HepG2 (cell line): ENCODE data around the gene TEAD4. TPM values are rescaled to one million over a fixed set of nuclear protein-coding genes. Genes with fewer than 3 reads are reported as not detected.

Experiments
- ATAC-seq: fragments of 200-7000 bp; cut with Tn5 transposase; 3 replicates; pipeline ENCODE4 v1.9.1; 2020; ENCODE audit warnings: mild to moderate bottlenecking, moderate library complexity
- BruUV-seq: library from RNA; stranded (reverse); fragments of 400-500 nt; replicated peaks from 2 replicates; lab custom pipeline; 2021; lab: Mats Ljungman, UMichigan
- CTCF ChIA-PET: fragments of 300-600 bp; formaldehyde crosslinking; extraction: SDS; loops from one replicate; lab custom pipeline; 2021; ENCODE audit warnings: low total read pairs, inconsistent platforms, low intra/inter-chr PET ratio; lab: Yijun Ruan, JAX
- POLR2A ChIA-PET: fragments of 350-600 bp; sonication (Branson Sonifier 250); formaldehyde crosslinking; loops from one replicate; lab custom pipeline; 2020; ENCODE audit warnings: antibody characterized with exemption, inconsistent platforms; lab: Yijun Ruan, JAX
- DNase-seq: peaks from one replicate; pipeline ENCODE4 v3.0.0-alpha.2; 2015; ENCODE audit warnings: low spot score
- FAIRE-seq: peaks from 3 replicates; lab custom pipeline; 2011; peaks lifted over from hg19 to GRCh38; lab: Jason Lieb, UNC
- H2AFZ ChIP-seq: one replicate; pipeline ENCODE4 v1.6.1; 2011; ENCODE audit warnings: low read length, inconsistent platforms
- H3K27ac ChIP-seq: fragments of 300-600 bp; 3 replicates; pipeline ENCODE4 v1.8.0; 2011; ENCODE audit warnings: mixed run types, mild to moderate bottlenecking, mixed read lengths, low read length, inconsistent platforms; ENCODE audit not compliant: insufficient read depth; ENCODE audit errors: extremely low read length
- H3K27me3 ChIP-seq, 2 experiments: fragments of 200-600 bp in 1 of 2; 2 replicates in 1 of 2; 3 replicates in 1 of 2; pipeline versions ENCODE4 v1.6.0 to v1.8.0; 2011; ENCODE audit warnings: low read length in 2 of 2, mild to moderate bottlenecking in 2 of 2, moderate library complexity in 2 of 2, inconsistent platforms in 1 of 2; ENCODE audit not compliant: insufficient read depth in 2 of 2, control insufficient read depth in 1 of 2
- H3K36me3 ChIP-seq, 2 experiments: fragments of 200-600 bp in 1 of 2; replicated peaks in 1 of 2; 2 replicates in 1 of 2; 3 replicates in 1 of 2; pipeline versions ENCODE4 v1.5.1 to v1.8.0; 2011; ENCODE audit warnings: low read length in 2 of 2, inconsistent platforms in 1 of 2; ENCODE audit not compliant: insufficient read depth in 2 of 2, control insufficient read depth in 1 of 2
- H3K4me1 ChIP-seq: 2 replicates; pipeline ENCODE4 v1.5.1; 2012; ENCODE audit warnings: low read length, inconsistent platforms; ENCODE audit not compliant: insufficient read depth
- H3K4me2 ChIP-seq: 2 replicates; pipeline ENCODE4 v1.6.0; 2011; ENCODE audit warnings: low read depth, low read length, inconsistent platforms
- H3K4me3 ChIP-seq, 3 experiments: fragments of 200-600 bp in 1 of 3; sonication (generic), shearing (Covaris generic) in 1 of 3; replicated peaks in 1 of 3; 2 replicates each; pipeline ENCODE4 v1.5.1; 2011 to 2016; ENCODE audit warnings: low read length in 3 of 3, inconsistent platforms in 2 of 3, low read depth in 2 of 3, mild to moderate bottlenecking in 2 of 3, control low read depth in 1 of 3, mixed read lengths in 1 of 3; ENCODE audit not compliant: insufficient read depth in 1 of 3
- H3K79me2 ChIP-seq: one replicate; pipeline ENCODE4 v1.6.1; 2011; ENCODE audit warnings: low read length, inconsistent platforms; ENCODE audit not compliant: insufficient read depth
- H3K9ac ChIP-seq: 2 replicates; pipeline ENCODE4 v1.6.0; 2011; ENCODE audit warnings: mild to moderate bottlenecking, low read depth, low read length, inconsistent platforms; ENCODE audit not compliant: insufficient read depth
- H3K9me3 ChIP-seq: 2 replicates; pipeline ENCODE4 v1.5.1; 2012; ENCODE audit warnings: mild to moderate bottlenecking, low read length
- H4K20me1 ChIP-seq: 2 replicates; pipeline ENCODE4 v1.6.0; 2011; ENCODE audit warnings: inconsistent platforms, mild to moderate bottlenecking, low read length, moderate library complexity; ENCODE audit not compliant: insufficient read depth
- HNRNPH1 ChIP-seq: fragments of 200-400 bp; formaldehyde crosslinking; optimal IDR thresholded peaks from 2 replicates; pipeline ENCODE3; 2017; ENCODE audit warnings: mild to moderate bottlenecking, low read depth, low read length
- HNRNPUL1 ChIP-seq: fragments of 200-400 bp; formaldehyde crosslinking; IDR thresholded peaks from 2 replicates; pipeline ENCODE4 v1.6.1; 2017; ENCODE audit warnings: low read depth, mild to moderate bottlenecking, low read length, moderate library complexity
- JUN ChIP-seq: sonication (generic); formaldehyde crosslinking; IDR thresholded peaks from 2 replicates; pipeline ENCODE4 v1.4.0; 2020; ENCODE audit warnings: mild to moderate bottlenecking, missing genetic modification reagents
- PBX2 ChIP-seq: IDR thresholded peaks from 2 replicates; pipeline ENCODE4 v1.6.1; 2016; ENCODE audit warnings: control low read depth
- POLR2AphosphoS5 ChIP-seq: IDR thresholded peaks from 2 replicates; pipeline ENCODE4 v1.6.1; 2012; ENCODE audit warnings: low read depth, low read length
- PPARG ChIP-seq: conservative IDR thresholded peaks from 2 replicates; pipeline ENCODE4 v1.6.1; 2016; ENCODE audit warnings: missing biosample characterization, missing genetic modification reagents
- SKI ChIP-seq: fragments of 450-650 bp; IDR thresholded peaks from one replicate; pipeline ENCODE4 v1.6.1; 2018; ENCODE audit warnings: mild to moderate bottlenecking; ENCODE audit not compliant: partially characterized antibody
- STAG1 ChIP-seq: sonication (generic); formaldehyde crosslinking; IDR thresholded peaks from 2 replicates; pipeline ENCODE4 v1.4.0; 2020; ENCODE audit warnings: missing genetic modification reagents
- ZNF703 ChIP-seq: sonication (generic); formaldehyde crosslinking; IDR thresholded peaks from 2 replicates; pipeline ENCODE4 v1.5.1; 2020; ENCODE audit warnings: missing genetic modification reagents, mild to moderate bottlenecking, moderate library complexity, borderline replicate concordance
- ZNF777 ChIP-seq: sonication (generic); formaldehyde crosslinking; IDR thresholded peaks from 2 replicates; pipeline ENCODE4 v1.4.0; 2020; ENCODE audit warnings: missing genetic modification reagents
- ZUFSP ChIP-seq: sonication (generic); formaldehyde crosslinking; IDR thresholded peaks from 2 replicates; pipeline ENCODE4 v1.9.0; 2021; ENCODE audit warnings: missing genetic modification reagents, mild to moderate bottlenecking, borderline replicate concordance
- WGBS: methylation state at CpG from one replicate; pipeline ENCODE4 v1.1.6; 2017; ENCODE audit warnings: low lambda C conversion rate; 5-methylcytosine and 5-hydroxymethylcytosine counted together
- in situ Hi-C: cut with HindIII; loops from 2 replicates; pipeline ENCODE4 v1.10.0; 2017; ENCODE audit warnings: low pct_unique_long_range_greater_than_20kb; ENCODE audit not compliant: extremely low pct_ligation_motif_present
- intact Hi-C: fragments of 100-400 bp; cut with micrococcal nuclease; formaldehyde crosslinking; loops from one replicate; pipeline ENCODE4 v1.10.0; 2022; ENCODE audit not compliant: unreplicated experiment
- polyA plus RNA-seq, 8 experiments: library from polyadenylated mRNA; depleted of rRNA in 3 of 8; stranded (reverse) in 7 of 8; unstranded in 1 of 8; fragments of >200 nt; fragmentation: Illumina TruSeq in 4 of 8; extraction: Trizol in 4 of 8; gene quantifications; 2 replicates each; pipeline versions ENCODE4 v1.2.1 to v1.2.3, GENCODE V29; 2011 to 2016; ENCODE audit warnings: low read depth in 4 of 8, missing spikeins in 1 of 8, mixed read lengths in 1 of 8; ENCODE audit not compliant: insufficient read depth in 1 of 8
- total RNA-seq, 5 experiments: library from RNA; depleted of rRNA; stranded (reverse); fragments of >200 nt; fragmentation: Illumina TruSeq; extraction: Trizol; gene quantifications; 2 replicates each; pipeline ENCODE4 v1.2.3, GENCODE V29; 2016; ENCODE audit warnings: low read depth in 1 of 5
- TF ChIP-seq, protein P1 (sequence below): IDR thresholded peaks from 2 replicates; pipeline ENCODE4 v1.6.1; 2016; ENCODE audit warnings: missing compliant biosample characterization, missing genetic modification reagents, borderline replicate concordance
- TF ChIP-seq, protein P2 (sequence below): sonication (generic); formaldehyde crosslinking; IDR thresholded peaks from 2 replicates; pipeline ENCODE4 v1.5.1; 2020; ENCODE audit warnings: missing genetic modification reagents, mild to moderate bottlenecking, borderline replicate concordance

TEAD4 gene
- total and polyA plus RNA-seq, 2 of the 13 experiments (the other 11 are each of a cell fraction or from before 2014, with no cell fraction given): 45.0 to 69.4 TPM

GRCh38 chr12:3016191-3016590 lies 57.0 kb downstream of the TEAD4 start:
- H3K9me3 ChIP-seq: no peaks in the 10 kb centered on the region
- in situ Hi-C loops: no loop called here
- no peak for ATAC-seq
- H3K27ac ChIP-seq: no peak overlapping the region
- no peak for FAIRE-seq
- no TSS peak for BruUV-seq
- intact Hi-C loops: no loop called here
- H4K20me1 ChIP-seq: no peaks in the 10 kb centered on the region
- no peak overlapping the region for H2AFZ ChIP-seq
- TF ChIP-seq PBX2 (CRISPR knock-in tag) (no peak), STAG1 (CRISPR knock-in tag) (no peak), HNRNPH1 (no peak), ZNF703 (CRISPR knock-in tag) (no peak), PPARG (CRISPR knock-in tag) (no peak), JUN (no peak), HNRNPUL1 (no peak), ZNF777 (CRISPR knock-in tag) (no peak), SKI (no peak), ZUFSP (CRISPR knock-in tag) (no peak), POLR2AphosphoS5 (no peak)
- TF ChIP-seq, protein P1, sequence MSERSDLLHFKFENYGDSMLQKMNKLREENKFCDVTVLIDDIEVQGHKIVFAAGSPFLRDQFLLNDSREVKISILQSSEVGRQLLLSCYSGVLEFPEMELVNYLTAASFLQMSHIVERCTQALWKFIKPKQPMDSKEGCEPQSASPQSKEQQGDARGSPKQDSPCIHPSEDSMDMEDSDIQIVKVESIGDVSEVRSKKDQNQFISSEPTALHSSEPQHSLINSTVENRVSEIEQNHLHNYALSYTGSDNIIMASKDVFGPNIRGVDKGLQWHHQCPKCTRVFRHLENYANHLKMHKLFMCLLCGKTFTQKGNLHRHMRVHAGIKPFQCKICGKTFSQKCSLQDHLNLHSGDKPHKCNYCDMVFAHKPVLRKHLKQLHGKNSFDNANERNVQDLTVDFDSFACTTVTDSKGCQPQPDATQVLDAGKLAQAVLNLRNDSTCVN (CRISPR knock-in tag): no peak
- TF ChIP-seq, protein P2, sequence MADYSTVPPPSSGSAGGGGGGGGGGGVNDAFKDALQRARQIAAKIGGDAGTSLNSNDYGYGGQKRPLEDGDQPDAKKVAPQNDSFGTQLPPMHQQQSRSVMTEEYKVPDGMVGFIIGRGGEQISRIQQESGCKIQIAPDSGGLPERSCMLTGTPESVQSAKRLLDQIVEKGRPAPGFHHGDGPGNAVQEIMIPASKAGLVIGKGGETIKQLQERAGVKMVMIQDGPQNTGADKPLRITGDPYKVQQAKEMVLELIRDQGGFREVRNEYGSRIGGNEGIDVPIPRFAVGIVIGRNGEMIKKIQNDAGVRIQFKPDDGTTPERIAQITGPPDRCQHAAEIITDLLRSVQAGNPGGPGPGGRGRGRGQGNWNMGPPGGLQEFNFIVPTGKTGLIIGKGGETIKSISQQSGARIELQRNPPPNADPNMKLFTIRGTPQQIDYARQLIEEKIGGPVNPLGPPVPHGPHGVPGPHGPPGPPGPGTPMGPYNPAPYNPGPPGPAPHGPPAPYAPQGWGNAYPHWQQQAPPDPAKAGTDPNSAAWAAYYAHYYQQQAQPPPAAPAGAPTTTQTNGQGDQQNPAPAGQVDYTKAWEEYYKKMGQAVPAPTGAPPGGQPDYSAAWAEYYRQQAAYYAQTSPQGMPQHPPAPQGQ (CRISPR knock-in tag): no peak
- H3K36me3 ChIP-seq: peaks cover 45 to 79% of the 10 kb centered on the region in 2 experiments
- H3K4me1 ChIP-seq: no peaks in the 10 kb centered on the region
- CTCF ChIA-PET: no interaction called here
- no peak overlapping the region for H3K4me3 ChIP-seq
- H3K4me2 ChIP-seq: no peak overlapping the region
- DNase-seq: no peak
- H3K9ac ChIP-seq: no peak overlapping the region
- no peaks in the 10 kb centered on the region for H3K27me3 ChIP-seq
- WGBS: 92% methylated on average over 8 of the region's 8 CpGs
- no peaks in the 10 kb centered on the region for H3K79me2 ChIP-seq
- POLR2A ChIA-PET: no interaction called here
